AG09319 (cell line): ENCODE results near the gene FAM174C.

Source experiments
- DNase-seq: peaks from one replicate; pipeline ENCODE4 v3.0.0-alpha.2; 2010; ENCODE audit warnings: low read depth; ENCODE audit errors: extremely low read depth
- CTCF ChIP-seq: IDR thresholded peaks from 2 replicates; pipeline ENCODE4 v1.5.1; 2011; ENCODE audit warnings: low read depth, mild to moderate bottlenecking, inconsistent platforms, low read length, moderate library complexity

The FAM174C gene

GRCh38 chr19:1296078-1296477 is 20.7 kb downstream of the FAM174C start:
- DNase-seq = no peak
- no peak for TF ChIP-seq CTCF

GRCh38 chr19:1296575-1297271 is 21.4 kb downstream of the FAM174C start:
- no peak for DNase-seq
- TF ChIP-seq CTCF = no peak

GRCh38 chr19:1298235-1298634 is 22.9 kb downstream of the FAM174C start:
- TF ChIP-seq CTCF = no peak
- no peak for DNase-seq

GRCh38 chr19:1299801-1300200 is 24.5 kb downstream of the FAM174C start:
- TF ChIP-seq CTCF = no peak
- no peak for DNase-seq

- no peak for DNase-seq
- no peak for TF ChIP-seq CTCF
Measured at GRCh38 chr19:1300744-1301490, 25.6 kb downstream of the FAM174C start.

GRCh38 chr19:1302533-1303239 is 27.4 kb downstream of the FAM174C start:
- TF ChIP-seq CTCF = no peak
- DNase-seq = no peak
